Measurements from ENCODE around the gene DOHH.

GRCh38 chr19:3538258-3538929 lies 37.9 kb upstream of the DOHH start:
- no peak; the same call in 1 of the 2 replicates for TF ChIP-seq POLR2AphosphoS5 (IDR thresholded peaks at IDR 0.05; ENCODE audit: low read depth, low read length)
- no peak; the same call in 1 of the 2 replicates for TF ChIP-seq POLR2A (IDR thresholded peaks at IDR 0.05; ENCODE audit: low read depth, low read length)
- TF ChIP-seq SPI1 (IDR thresholded peaks at IDR 0.05; ENCODE audit: low read depth, low read length), result no peak
- TF ChIP-seq TAF1 (IDR thresholded peaks at IDR 0.05; ENCODE audit: low read depth, low read length), result no peak
- TF ChIP-seq POU2F2 (IDR thresholded peaks at IDR 0.05; ENCODE audit: low read depth, low read length), result no peak
- TF ChIP-seq PAX5 (IDR thresholded peaks at IDR 0.05; ENCODE audit: insufficient read depth, low read length, severe bottlenecking), result no peak
